OCI-LY1 (cell line): ENCODE measurements around the gene PRR36.

Experiments
- H2AFZ ChIP-seq: fragments of 200-600 bp; sonication (generic), shearing (Covaris generic); 2 replicates; pipeline ENCODE4 v1.6.0; 2014; ENCODE audit warnings: antibody characterized with exemption, mild to moderate bottlenecking, low read length
- H3F3A ChIP-seq: fragments of 200-600 bp; sonication (generic), shearing (Covaris generic); 2 replicates; pipeline ENCODE4 v1.6.0; 2014; ENCODE audit warnings: mild to moderate bottlenecking, antibody characterized with exemption, low read length, moderate library complexity; ENCODE audit not compliant: insufficient read depth
- H3K27ac ChIP-seq: fragments of 200-600 bp; sonication (generic); 2 replicates; pipeline ENCODE4 v1.5.1; 2014; ENCODE audit warnings: low read length, mixed run types, mild to moderate bottlenecking, low read depth; ENCODE audit not compliant: poor library complexity, severe bottlenecking
- H3K27me3 ChIP-seq: fragments of 200-600 bp; sonication (generic); 2 replicates; pipeline ENCODE4 v1.6.0; 2014; ENCODE audit warnings: antibody characterized with exemption, mild to moderate bottlenecking, low read length, moderate library complexity; ENCODE audit not compliant: insufficient read depth
- H3K36me3 ChIP-seq: fragments of 200-600 bp; sonication (generic); 2 replicates; pipeline ENCODE4 v1.6.1; 2014; ENCODE audit warnings: mild to moderate bottlenecking, antibody characterized with exemption, low read length, moderate library complexity, mixed read lengths; ENCODE audit not compliant: insufficient read depth
- H3K4me1 ChIP-seq: fragments of 200-600 bp; sonication (generic); 2 replicates; pipeline ENCODE4 v1.5.1; 2014; ENCODE audit warnings: mild to moderate bottlenecking, low read length, moderate library complexity; ENCODE audit not compliant: insufficient read depth, severe bottlenecking
- H3K4me2 ChIP-seq: fragments of 200-600 bp; sonication (generic), shearing (Covaris generic); 2 replicates; pipeline ENCODE4 v1.6.1; 2014; ENCODE audit warnings: low read length
- H3K4me3 ChIP-seq: fragments of 200-600 bp; sonication (generic); 2 replicates; pipeline ENCODE4 v1.5.1; 2014; ENCODE audit warnings: low read length, low read depth, mild to moderate bottlenecking, mixed read lengths; ENCODE audit not compliant: poor library complexity, severe bottlenecking
- H3K79me2 ChIP-seq: fragments of 200-600 bp; shearing (Covaris generic); 2 replicates; pipeline ENCODE4 v1.6.1; 2016; ENCODE audit warnings: mixed run types, low read length, mixed read lengths; ENCODE audit not compliant: insufficient read depth
- H3K9ac ChIP-seq: fragments of 200-600 bp; sonication (generic), shearing (Covaris generic); 2 replicates; pipeline ENCODE4 v1.6.1; 2014; ENCODE audit warnings: mild to moderate bottlenecking, low read length, mixed read lengths
- H3K9me2 ChIP-seq: fragments of 200-600 bp; sonication (generic), shearing (Covaris generic); 2 replicates; pipeline ENCODE4 v1.6.1; 2014; ENCODE audit warnings: low read depth, mild to moderate bottlenecking, low read length, mixed read lengths
- H3K9me3 ChIP-seq: fragments of 200-600 bp; shearing (Covaris generic); 2 replicates; pipeline ENCODE4 v1.6.1; 2014; ENCODE audit warnings: low read length, mixed read lengths
- H4K20me1 ChIP-seq: fragments of 200-600 bp; sonication (generic), shearing (Covaris generic); 2 replicates; pipeline ENCODE4 v1.6.0; 2016; ENCODE audit warnings: mild to moderate bottlenecking, low read length; ENCODE audit not compliant: insufficient read depth
- CTCF ChIP-seq: fragments of 200-600 bp; sonication (generic), shearing (Covaris generic); IDR thresholded peaks from 2 replicates; pipeline ENCODE4 v1.5.1; 2017; ENCODE audit warnings: mild to moderate bottlenecking, antibody characterized with exemption, low read length, moderate library complexity, mixed read lengths
- EZH2 ChIP-seq: fragments of 200-600 bp; sonication (generic), shearing (Covaris generic); IDR thresholded peaks from 2 replicates; pipeline ENCODE4 v1.8.0; 2017; ENCODE audit warnings: borderline replicate concordance, mixed run types, mild to moderate bottlenecking, antibody characterized with exemption, low read length, moderate library complexity, mixed read lengths

The PRR36 gene

GRCh38 chr19:7867092-7867844 is 6.9 kb downstream of the PRR36 start:
- H3K9me2 ChIP-seq: no peaks in the 10 kb centered on the region
- H3K36me3 ChIP-seq: no peaks in the 10 kb centered on the region
- H3K4me3 ChIP-seq: no peak overlapping the region
- no peak overlapping the region for H3K27ac ChIP-seq
- H2AFZ ChIP-seq: no peak overlapping the region
- H3K4me2 ChIP-seq: no peak overlapping the region
- H3K9ac ChIP-seq: no peak overlapping the region
- H4K20me1 ChIP-seq: no peaks in the 10 kb centered on the region
- H3K4me1 ChIP-seq: peaks cover 18% of the 10 kb centered on the region
- no peaks in the 10 kb centered on the region for H3K27me3 ChIP-seq
- TF ChIP-seq EZH2 (no peak), CTCF (no peak)
- H3F3A ChIP-seq: 0 out of 2 replicates have a peak, but pooled peaks cover 3% of the 10 kb centered on the region
- no peaks in the 10 kb centered on the region for H3K9me3 ChIP-seq
- H3K79me2 ChIP-seq: no peaks in the 10 kb centered on the region

GRCh38 chr19:7866399-7867091 is 7.6 kb downstream of the PRR36 start:
- H3F3A ChIP-seq: 0 out of 2 replicates have a peak, but pooled peaks cover 3% of the 10 kb centered on the region
- H3K4me1 ChIP-seq: peaks cover 18% of the 10 kb centered on the region

GRCh38 chr19:7865262-7865911 is 8.8 kb downstream of the PRR36 start:
- H3K36me3 ChIP-seq: no peaks in the 10 kb centered on the region
- no peaks in the 10 kb centered on the region for H4K20me1 ChIP-seq
- no peak overlapping the region for H3K9ac ChIP-seq
- H3K4me2 ChIP-seq: no peak overlapping the region
- no peaks in the 10 kb centered on the region for H3K27me3 ChIP-seq
- H2AFZ ChIP-seq: no peak overlapping the region
- H3K9me3 ChIP-seq: no peaks in the 10 kb centered on the region
- peaks cover 18% of the 10 kb centered on the region for H3K4me1 ChIP-seq
- no peaks in the 10 kb centered on the region for H3F3A ChIP-seq
- no peak overlapping the region for H3K4me3 ChIP-seq
- H3K27ac ChIP-seq: no peak overlapping the region
- TF ChIP-seq EZH2 (no peak), CTCF (no peak)
- H3K79me2 ChIP-seq: no peaks in the 10 kb centered on the region
- no peaks in the 10 kb centered on the region for H3K9me2 ChIP-seq

More at GRCh38 chr19:7866399-7867091, 7.6 kb downstream of the PRR36 start:
- Histone ChIP-seq H2AFZ (no peak overlapping the region), H3K4me2 (no peak overlapping the region), H4K20me1 (no peaks in the 10 kb centered on the region), H3K9me3 (no peaks in the 10 kb centered on the region), H3K9ac (no peak overlapping the region), H3K36me3 (no peaks in the 10 kb centered on the region), H3K9me2 (no peaks in the 10 kb centered on the region), H3K27ac (no peak overlapping the region), H3K79me2 (no peaks in the 10 kb centered on the region), H3K4me3 (no peak overlapping the region), H3K27me3 (no peaks in the 10 kb centered on the region)
- TF ChIP-seq EZH2 (no peak), CTCF (no peak)
